ENCODE data around the gene UBA1. TPM values are rescaled to one million over a fixed set of nuclear protein-coding genes. Genes with fewer than 3 reads are reported as not detected.

Gene UBA1
- total and polyA plus RNA-seq, 2 of the 8 experiments (the other 6 are each of a cell fraction or from before 2014, with no cell fraction given), result 313 to 458 TPM

DNA sequence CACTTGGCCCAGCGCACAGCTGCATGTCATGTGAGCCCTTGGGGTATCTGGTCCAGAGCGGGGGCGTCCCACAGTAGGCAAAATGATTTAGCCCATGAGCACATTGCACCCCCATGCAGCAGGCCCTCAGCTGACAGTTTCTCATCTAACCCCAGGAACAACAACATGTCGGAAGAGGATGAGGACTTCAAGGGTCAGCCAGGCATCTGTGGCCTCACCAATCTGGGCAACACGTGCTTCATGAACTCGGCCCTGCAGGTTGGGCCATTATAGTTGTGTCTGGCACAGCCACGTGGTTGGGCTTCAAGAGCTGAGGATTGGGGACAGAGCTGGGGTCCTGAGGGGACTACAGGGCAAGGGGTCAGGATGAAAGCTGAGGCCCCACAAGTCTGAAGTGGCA is 47.0 kb downstream of the UBA1 start (continued):
- no peak for TF ChIP-seq JUN (IDR thresholded peaks at IDR 0.05; ENCODE audit: low read depth, low read length)
- TF ChIP-seq, protein P1, sequence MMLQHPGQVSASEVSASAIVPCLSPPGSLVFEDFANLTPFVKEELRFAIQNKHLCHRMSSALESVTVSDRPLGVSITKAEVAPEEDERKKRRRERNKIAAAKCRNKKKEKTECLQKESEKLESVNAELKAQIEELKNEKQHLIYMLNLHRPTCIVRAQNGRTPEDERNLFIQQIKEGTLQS (IDR thresholded peaks at IDR 0.05; ENCODE audit: insufficient read depth, low read depth, low read length), result no peak
- TF ChIP-seq RFX5 (IDR thresholded peaks at IDR 0.05; ENCODE audit: borderline replicate concordance, low read depth, low read length), result no peak
- no peak for TF ChIP-seq CHD1 (IDR thresholded peaks at IDR 0.05; ENCODE audit: low read depth, low read length)
- no peak for TF ChIP-seq BRCA1 (IDR thresholded peaks at IDR 0.05; ENCODE audit: low read depth, low read length)

All from H1 (cell line).